HG03064 (cell line): ENCODE measurements around the gene ARHGAP6.
"Not testable (repeated sequence)": the region's sequence is repeated elsewhere in the genome, so short reads cannot be mapped to it uniquely, and the experiment has no call there.

Experiments
- ATAC-seq: cut with Tn5 transposase; IDR thresholded peaks from one replicate; pipeline ENCODE4 v1.9.1; 2021; ENCODE audit warnings: low read depth; ENCODE audit not compliant: unreplicated experiment

The ARHGAP6 gene

DNA sequence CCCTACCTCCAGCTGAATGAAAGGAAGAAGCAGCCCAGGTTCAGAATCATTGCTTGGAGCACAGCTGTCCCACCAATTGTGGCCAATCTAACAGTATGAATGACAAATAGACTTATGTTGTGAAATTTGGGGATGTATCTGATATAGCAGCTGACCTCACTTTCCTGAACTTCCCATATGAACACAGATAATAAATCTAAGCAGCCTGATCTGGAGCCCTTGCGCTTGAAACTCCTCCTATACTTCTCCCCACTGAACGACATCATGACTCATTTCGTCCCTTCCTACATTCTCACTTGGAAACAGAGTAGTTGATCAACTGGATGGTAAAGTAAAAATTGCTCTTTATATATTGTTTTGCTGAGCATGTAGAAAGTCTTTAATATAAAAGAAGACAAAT lies 396.7 kb downstream of the ARHGAP6 start:
- ATAC-seq = no peak

DNA sequence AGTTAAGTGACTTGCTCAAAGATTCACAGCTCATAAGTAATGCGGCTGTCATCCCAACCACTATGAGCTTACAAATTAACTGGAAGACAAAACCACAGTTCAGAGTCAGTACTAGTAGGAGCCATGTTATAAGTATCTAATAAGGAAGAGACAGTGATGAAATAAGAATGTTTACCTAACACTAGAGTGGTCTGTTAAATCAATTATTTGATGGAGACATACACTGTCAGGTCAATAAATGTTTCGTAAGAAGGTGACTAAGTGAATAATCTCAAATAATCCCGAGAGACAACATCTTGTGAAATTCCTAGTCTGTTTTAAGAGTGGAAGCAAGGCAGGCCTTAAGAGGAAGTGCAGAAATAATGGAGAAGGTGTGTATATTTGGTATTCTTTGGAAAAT lies 398.3 kb downstream of the ARHGAP6 start:
- ATAC-seq = no peak

DNA sequence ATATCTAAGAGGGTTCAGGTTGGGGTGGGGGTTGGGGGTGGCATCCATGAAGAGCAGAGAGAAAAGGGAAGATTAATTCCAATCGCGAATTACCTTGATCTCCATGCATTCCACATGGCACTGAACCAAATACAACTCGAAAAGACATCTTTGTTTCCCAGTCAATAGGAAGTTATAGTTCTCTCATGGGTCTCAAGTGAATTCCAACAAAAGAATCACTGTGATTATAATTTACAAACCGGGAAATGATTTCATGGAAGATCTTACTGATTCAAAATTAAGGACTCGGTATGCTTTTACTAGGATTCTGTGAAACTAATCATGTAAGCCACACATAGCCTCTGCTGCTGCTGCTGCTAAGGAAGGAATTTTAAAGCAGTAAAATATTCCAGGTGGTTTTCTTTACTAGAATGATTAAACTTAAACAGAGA lies 399.1 kb downstream of the ARHGAP6 start:
- no peak for ATAC-seq

DNA sequence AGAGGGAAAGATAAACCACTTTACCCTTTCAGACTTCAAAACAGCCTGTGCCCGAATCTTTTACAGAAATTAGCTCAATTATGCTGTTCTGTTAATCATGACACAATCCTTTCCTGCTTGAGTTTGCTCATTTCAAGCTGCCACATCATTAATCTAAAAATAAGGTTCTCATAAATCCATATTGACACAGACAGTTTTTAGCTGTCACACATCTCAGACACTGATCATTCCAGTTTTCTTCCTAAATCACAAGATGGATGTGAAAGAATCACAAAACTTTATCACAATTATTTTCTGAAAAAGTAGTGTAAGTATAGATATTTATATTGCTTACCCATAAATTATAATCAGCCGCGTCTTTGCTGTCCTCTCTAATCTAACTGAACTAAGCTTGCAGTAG lies 400.4 kb downstream of the ARHGAP6 start:
- ATAC-seq = no peak

DNA sequence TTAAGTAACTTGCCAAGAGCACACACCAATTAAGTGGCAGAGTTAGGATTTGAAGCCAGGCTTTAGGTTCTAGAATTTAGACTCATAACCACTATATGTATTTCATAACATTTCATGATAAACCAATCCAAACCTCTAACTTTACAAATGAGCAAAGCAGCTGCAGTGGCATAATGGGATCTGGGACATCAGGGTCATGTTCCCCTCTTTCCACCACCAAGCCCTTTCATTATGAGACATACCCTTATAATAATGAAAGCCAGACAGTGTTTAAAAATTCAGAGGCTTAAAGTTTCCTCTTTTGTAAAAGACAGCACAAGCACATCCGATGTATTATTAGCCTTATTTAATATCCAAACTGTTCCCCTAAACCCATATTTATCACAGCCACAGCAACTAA lies 400.8 kb downstream of the ARHGAP6 start:
- ATAC-seq = no peak

DNA sequence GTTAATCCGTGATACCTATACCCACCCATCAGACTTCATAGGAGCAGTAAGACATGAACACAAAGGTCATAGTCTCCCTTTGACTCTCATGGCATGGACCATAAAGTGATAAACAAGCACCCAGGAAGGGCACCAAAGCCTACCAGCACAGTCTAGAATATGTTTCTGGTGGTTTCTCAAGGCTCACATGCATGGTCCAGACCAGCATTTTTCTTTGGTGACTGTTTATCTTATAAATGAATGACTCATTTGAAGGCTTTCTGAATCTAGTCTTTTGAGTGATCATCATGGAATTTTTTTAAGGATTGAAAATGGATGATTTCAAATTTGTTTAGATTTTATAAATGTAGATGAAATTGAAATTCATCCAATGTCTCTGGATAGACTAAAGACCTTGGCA lies 404.5 kb downstream of the ARHGAP6 start:
- ATAC-seq = no peak

DNA sequence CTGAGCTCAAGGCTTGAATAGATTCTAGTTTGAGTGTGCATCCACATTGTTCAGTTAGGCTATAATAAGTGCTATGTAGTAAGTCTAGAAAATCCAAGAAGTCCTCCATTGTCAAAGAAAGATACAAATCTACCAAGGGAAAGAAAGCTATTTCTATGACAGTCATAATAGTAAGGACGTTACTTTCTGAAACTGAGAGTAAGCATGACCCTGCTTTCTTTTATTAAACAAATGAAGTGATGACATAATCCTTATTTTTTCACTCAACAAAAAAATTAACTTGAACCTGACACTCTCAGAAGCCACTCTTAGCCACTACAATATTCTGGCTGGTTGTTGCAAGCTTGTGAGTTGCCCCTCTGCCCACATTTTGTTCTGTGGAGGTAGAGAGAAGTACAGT lies 406.3 kb downstream of the ARHGAP6 start:
- ATAC-seq = no peak

DNA sequence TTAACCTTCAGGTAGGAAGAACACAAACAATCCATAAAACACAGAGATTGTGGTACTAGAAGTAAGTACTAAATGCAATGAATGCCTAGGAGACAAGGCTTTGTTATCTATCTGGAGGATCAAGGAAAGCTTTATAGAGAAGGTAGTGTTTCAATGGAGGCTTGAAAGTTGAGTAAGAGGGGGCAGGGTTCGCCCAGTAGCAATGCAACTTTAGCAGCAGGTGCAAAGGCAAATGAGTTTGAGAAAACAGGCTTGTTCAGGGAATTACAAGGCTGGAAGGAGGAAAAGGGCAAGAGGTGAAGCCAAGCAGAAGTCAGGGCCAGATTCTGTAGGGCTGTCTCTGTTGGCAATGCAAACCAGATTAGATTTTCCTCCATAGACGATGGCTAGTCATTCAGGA lies 408.0 kb downstream of the ARHGAP6 start:
- ATAC-seq = no peak

DNA sequence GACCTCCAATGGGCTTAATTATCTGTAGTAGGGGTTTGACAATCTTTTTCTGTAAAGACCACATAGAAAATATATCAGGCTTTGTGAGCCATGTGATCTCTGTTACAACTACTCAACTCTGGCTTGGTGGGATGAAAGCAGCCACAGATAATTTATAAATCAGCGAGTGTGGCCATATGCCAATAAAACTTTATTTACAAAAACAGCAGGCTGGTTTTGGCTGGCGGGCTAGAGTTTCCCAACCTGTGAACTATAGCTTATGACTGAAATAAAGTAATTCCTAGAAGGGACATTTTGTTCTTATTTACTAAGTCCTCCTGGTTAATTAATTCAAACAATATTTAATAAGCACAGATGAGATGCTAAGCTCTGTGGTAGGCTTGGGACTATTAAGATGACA lies 408.4 kb downstream of the ARHGAP6 start:
- no peak for ATAC-seq

DNA sequence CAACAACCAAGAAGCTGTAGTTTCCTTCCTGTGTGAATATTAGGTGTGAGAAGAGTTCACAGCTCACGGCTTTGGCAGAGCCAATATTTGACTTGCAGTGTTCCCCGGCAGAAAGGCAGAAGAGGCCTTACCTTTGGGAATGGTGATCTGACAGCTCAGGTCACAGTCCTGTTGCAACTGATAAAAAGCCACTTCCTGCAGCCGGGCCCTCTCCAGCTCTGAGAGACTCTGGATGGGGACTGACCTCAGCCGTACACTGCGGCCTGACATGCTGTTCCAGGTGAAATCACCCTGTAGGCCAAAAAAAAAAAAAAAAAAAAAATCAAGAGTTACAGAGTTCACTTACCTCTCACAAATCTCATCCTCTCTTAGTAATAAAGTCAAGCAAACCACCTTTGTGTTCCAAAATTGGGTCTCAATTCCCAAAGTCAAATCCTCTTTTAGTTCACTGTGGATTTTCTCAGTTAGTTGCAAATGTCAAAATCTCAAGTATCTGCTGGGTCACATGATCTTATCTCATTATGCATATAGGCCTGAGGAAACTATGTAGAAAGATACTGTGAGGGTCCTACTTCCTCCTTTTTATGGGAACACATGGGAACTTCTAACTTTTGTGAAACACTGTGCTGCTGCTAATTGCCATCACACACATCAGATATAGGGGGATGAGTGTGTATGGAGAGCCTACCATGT lies 411.2 kb downstream of the ARHGAP6 start:
- no peak for ATAC-seq

DNA sequence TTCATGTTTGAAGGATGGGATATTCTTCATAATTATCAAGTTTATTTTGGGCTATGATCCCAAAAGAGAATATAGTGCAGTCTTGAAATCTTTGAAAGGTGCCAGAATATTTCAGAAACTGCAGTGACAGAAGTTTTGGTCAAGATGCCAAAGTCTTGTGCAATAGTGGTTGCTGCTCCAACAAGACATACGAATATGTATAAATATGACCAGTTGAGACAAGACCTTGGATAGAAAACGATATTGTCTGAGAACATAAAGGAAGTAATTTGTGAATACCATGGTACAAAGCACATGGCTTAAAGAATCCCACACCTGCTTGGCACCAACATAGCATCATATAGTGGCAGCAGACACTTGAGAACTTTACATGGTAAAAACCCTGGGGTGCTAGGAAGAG lies 421.1 kb downstream of the ARHGAP6 start:
- no peak for ATAC-seq

DNA sequence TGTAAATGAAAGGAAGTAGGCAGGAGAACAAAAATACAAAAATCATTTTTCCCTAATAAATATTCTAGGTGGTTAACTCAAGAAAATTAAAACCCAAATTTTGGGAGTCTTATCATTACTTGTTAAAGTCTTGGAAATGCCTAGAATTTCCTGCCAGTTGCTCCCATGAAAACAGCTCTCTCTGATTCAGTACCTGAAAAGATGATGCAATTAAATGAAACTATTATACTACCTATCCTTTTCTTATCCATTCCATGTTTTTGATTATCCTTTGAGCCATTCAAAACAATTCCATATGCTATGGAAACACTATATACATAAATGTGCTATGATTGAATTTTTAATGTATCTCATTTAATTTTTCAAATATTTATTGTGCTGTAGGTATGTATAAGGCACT lies 423.0 kb downstream of the ARHGAP6 start:
- ATAC-seq = no peak

DNA sequence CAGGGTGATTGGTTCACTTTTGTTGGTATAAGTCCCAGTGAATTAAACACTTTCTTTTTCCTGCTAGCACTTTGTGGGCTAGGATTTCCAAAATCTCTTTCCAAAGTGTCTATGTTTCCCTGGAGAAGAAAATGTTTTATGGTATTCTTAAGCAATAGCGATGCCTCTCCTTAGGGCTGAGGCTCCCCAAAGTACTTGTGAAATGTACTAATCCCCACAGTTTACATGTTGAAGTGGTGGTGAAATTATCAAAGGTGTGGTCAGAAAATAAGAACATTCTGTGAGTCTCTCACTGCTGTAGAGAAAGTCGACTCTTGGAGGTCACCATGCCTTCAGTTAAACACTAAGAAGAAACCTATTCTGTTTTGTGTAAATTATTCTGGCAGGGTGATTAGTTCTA lies 424.0 kb downstream of the ARHGAP6 start:
- no peak for ATAC-seq

DNA sequence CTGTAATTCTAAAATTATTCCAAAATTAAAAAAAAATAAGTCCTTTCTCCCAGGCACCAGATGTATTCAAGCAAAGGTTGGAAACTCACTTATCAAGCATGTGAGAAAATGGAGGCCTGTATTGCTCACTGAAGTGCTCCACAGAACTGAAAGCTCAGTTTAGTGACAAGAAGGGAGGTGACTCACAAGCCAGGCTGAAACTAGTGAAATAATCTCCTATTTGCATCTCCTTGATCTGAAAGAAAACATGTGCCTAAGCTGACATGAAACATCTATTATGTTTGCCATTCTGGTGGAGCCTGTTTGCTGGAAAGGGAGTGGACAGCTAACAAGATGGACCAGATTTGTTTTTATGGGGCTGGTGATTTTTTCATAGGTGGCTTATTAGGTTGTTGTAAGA lies 426.5 kb downstream of the ARHGAP6 start:
- peak; percentile 83 for ATAC-seq

DNA sequence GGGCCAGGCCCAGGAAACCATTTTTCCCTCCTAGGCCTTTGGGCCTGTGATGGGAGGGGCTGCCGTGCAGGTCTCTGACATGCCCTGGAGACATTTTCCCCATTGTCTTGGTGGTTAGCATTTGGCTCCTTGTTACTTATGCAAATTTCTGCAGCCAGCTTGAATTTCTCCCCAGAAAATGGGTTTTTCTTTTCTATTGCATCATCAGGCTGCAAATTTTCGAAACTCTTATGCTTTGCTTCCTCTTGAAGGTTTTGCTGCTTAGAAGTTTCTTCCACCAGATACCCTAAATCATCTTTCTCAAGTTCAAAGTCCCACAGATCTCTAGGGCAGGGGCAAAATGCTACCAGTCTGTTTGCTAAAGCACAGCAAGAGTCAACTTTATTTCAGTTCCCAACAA lies 430.3 kb downstream of the ARHGAP6 start:
- not testable (repeated sequence) for ATAC-seq

DNA sequence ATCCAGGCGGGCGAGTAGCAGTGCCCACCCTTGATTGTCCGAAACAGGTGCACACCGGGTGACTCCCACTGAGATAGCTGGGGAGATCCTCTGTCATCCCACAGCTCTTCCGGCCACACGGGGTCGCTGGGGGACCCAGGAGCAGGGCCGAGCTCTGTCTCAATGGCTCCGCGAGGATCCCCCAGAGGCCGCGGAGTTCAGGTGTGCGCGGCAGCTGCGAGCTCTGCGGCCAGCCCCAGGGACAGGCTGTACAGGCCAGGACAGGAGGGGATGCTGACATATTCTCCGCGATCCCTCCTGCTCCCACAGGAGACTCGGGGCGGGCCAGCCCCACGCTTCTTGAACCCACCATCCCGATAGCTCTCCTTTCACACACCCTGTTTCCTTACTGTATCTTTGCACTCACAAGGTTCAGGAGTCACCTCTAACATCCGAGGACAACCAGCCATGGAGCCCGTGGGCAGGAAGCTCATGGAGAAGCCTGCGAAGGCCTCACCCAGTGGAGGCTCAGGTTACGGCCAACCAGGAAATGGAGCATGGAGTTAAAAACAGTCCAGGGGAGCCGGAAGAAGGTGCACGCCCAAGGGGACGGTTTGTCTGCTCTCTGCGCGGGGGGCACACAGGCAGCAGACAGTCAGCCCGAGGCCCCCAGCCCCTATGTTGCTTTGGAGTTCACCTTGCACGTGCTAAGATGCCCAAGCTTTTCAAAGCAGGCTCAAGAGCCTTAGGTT lies 450.4 kb downstream of the ARHGAP6 start:
- ATAC-seq = no peak

DNA sequence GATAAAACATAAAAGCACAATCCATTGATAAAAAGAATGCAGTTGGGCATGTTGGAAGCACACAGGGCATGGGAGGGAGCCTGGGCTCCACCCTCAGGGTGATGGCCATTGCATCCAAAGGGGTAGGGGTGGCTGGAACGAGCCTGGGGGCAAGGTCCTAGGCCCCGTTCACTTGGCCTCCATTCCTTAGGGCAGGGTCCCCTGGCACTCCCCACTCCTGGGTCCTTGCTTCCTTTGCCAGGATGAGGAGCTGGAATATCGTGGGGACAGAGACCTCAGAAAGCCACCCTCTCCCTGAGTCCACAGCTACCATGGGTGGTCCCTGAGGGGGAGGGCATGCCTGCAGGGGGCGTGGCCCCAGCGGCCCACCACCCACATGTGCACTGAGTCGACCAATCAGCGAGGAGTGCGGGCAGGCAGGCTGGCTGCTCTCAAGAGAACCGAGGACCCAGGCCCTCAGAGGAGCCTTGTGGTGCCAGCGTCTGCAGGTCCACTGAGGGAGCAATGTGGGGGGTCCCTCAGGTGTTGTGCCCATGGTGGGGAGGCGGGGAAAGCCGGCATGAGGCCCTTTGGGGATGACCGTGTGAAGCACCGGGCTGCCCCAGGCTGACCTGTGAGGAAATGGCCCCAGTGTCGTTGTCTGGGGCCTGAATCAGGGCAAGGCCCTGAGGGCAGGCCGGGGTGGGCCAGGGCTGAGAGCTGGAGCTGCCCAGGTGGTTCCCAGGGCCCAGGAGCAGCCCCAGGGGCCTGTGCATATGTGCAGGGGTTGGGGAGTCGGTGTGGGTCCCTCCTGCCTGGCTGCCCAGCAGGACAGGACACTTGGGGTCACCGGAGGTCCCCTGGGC lies 451.2 kb downstream of the ARHGAP6 start:
- no peak for ATAC-seq

DNA sequence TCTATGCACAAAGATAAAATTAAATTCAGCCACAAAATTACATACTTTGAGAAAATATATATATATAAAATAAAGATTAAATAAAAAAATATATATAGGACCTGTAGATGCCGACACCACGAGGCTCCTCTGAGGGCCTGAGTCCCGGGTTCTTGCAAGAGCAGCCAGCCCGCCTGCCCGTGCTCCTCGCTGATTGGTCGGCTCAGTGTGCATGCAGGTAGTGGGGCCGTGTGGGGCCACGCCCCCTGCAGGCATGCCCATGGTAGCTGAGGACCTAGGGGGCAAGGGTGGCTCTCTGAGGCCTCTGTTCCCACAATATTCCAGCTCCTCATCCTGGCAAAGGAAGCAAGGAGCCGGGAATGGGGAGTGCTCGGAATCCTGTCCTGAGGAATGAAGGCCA lies 453.0 kb downstream of the ARHGAP6 start:
- no peak for ATAC-seq

DNA sequence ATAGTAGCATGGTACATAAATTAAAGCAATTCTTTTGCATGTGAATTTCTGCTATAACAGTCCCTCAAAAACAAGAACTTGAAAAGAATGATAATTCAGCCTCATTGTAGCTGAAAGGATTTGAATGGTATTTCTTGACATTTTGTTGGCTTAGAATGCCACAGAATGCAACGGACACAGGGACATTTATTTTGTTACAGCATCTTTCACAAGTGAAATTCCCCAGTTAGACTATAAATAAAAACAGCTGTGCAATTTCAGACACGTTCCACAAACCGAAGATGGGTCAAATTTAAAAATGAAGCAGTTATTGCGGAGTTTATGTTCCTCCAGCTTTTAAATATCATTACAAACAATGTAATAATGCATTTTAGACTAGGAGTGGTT lies 455.3 kb downstream of the ARHGAP6 start:
- no peak for ATAC-seq

DNA sequence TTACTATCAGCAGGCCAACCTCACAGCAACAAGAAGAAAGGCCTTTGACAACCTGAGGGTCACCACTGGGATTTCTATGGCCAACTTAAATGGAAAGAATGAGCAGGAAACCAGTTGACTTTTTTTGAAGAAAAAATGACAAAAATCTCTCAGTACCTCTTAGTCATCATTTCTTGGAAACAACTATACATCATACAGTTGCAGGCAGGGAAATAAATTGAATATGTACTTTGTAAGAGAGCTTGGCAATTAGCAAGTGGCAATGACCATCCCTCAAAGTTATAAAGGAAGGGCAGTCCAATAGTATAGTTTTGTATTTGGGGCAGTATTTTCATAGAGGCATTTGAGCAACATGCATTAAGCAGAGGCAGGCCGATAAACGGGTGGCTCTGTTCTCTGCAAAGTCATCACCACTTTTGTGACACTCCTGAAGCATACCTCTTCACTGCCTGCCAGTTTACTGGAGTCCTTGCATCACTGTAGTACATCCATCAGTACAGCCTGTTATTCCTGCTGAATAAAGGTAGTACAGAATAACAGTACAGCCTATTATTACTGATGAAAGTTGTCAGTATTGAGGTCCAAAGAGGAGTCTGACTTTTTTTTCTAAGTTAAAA lies 455.8 kb downstream of the ARHGAP6 start:
- ATAC-seq = no peak

DNA sequence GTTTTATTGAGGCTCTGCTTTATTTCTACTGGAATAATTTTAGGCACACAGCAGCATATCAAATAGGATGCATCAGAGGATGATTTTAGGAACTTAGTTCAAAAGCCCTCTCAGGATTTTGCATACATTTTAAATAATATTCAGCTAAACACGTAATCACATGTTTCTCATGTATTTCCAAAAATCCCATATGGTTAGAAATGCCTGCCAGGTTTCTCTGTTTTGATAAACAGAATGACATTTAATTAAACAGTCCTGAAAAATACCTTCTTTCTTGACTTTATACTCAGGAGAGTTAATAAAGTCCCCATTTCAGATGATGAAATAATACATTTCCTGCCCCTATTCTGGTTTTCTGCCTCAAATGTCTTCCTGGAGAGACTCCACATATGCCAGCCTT lies 459.0 kb downstream of the ARHGAP6 start:
- ATAC-seq = no peak
